ENCODE data around the gene RASA4. TPM values are rescaled to one million over a fixed set of nuclear protein-coding genes. Genes with fewer than 3 reads are reported as not detected.

RASA4 gene
- total and polyA plus RNA-seq, 5 donors, result 10.5 to 27.2 (median 22.6) TPM

Other genes starting within 250 kb of the RASA4 start
- 10 to 100 TPM; 14.6 to 20.5 (median 15.3) TPM for gene PRKRIP1, start 220.4 kb downstream of the RASA4 start, total RNA-seq
- 17.7 TPM for gene PRKRIP1, start 220.4 kb downstream of the RASA4 start, polyA plus RNA-seq
- gene ORAI2, start 183.2 kb downstream of the RASA4 start, total RNA-seq, result 1 to 10 TPM; 3.6 to 7.4 (median 4.8) TPM
- gene ORAI2, start 183.2 kb downstream of the RASA4 start, polyA plus RNA-seq, result 2.9 TPM
- 1 to 10 TPM; 7.6 to 9.2 (median 8.3) TPM for gene ALKBH4, start 151.9 kb downstream of the RASA4 start, total RNA-seq
- gene ALKBH4, start 151.9 kb downstream of the RASA4 start, polyA plus RNA-seq, result 7.3 TPM
- gene LRWD1, start 151.8 kb downstream of the RASA4 start, total RNA-seq, result 10 to 100 TPM in 3 of 4 donors, 1 to 10 TPM in 1; 9.7 to 14.2 (median 11.0) TPM
- 8.5 TPM for gene LRWD1, start 151.8 kb downstream of the RASA4 start, polyA plus RNA-seq
- gene POLR2J, start 137.8 kb downstream of the RASA4 start, total RNA-seq, result 10 to 100 TPM; 51.0 to 63.0 (median 58.8) TPM
- 176 TPM for gene POLR2J, start 137.8 kb downstream of the RASA4 start, polyA plus RNA-seq
- gene RASA4B, start 99.0 kb downstream of the RASA4 start, total RNA-seq, result 10 to 100 TPM in 2 of 4 donors, 1 to 10 TPM in 2; 3.8 to 12.8 (median 9.4) TPM
- gene RASA4B, start 99.0 kb downstream of the RASA4 start, polyA plus RNA-seq, result 5.8 TPM
- 1 to 10 TPM; 3.4 to 8.3 (median 7.2) TPM for gene UPK3BL2, start 73.1 kb downstream of the RASA4 start, total RNA-seq
- gene UPK3BL2, start 73.1 kb downstream of the RASA4 start, polyA plus RNA-seq, result 2.7 TPM
- not detected for gene SPDYE2, start 65.5 kb downstream of the RASA4 start, total RNA-seq
- gene SPDYE2, start 65.5 kb downstream of the RASA4 start, polyA plus RNA-seq, result 0.09 TPM
- gene POLR2J3, start 44.2 kb downstream of the RASA4 start, total RNA-seq, result 10 to 100 TPM; 10.2 to 17.3 (median 12.3) TPM
- gene POLR2J3, start 44.2 kb downstream of the RASA4 start, polyA plus RNA-seq, result 54.8 TPM
- 10 to 100 TPM in 2 of 4 donors, 1 to 10 TPM in 2; 5.1 to 22.6 (median 9.9) TPM for gene UPK3BL1, start 26.0 kb upstream of the RASA4 start, total RNA-seq
- 24.2 TPM for gene UPK3BL1, start 26.0 kb upstream of the RASA4 start, polyA plus RNA-seq
- gene SPDYE2B, start 33.6 kb upstream of the RASA4 start, total RNA-seq, result not detected
- not detected for gene SPDYE2B, start 33.6 kb upstream of the RASA4 start, polyA plus RNA-seq
- gene POLR2J2, start 54.9 kb upstream of the RASA4 start, total RNA-seq, result 1 to 10 TPM; 3.5 to 5.1 (median 4.1) TPM
- 2.8 TPM for gene POLR2J2, start 54.9 kb upstream of the RASA4 start, polyA plus RNA-seq
- 1 to 10 TPM; 5.6 to 7.5 (median 6.6) TPM for gene FAM185A, start 132.2 kb upstream of the RASA4 start, total RNA-seq
- gene FAM185A, start 132.2 kb upstream of the RASA4 start, polyA plus RNA-seq, result 4.2 TPM

Measured in right cardiac atrium (tissue), 5 donors.